CD4-positive, alpha-beta T cell (primary cell): ENCODE data around the gene GTSE1. TPM values are rescaled to one million over a fixed set of nuclear protein-coding genes. Genes with fewer than 3 reads are reported as not detected.

Experiments
- ATAC-seq: fragments of 200-7000 bp; cut with Tn5 transposase; one replicate; pipeline ENCODE4 v1.10.0; 2022; ENCODE audit warnings: mild to moderate bottlenecking; ENCODE audit not compliant: poor library complexity
- CTCF ChIA-PET: fragments of 350-600 bp; sonication (Branson Sonifier 250); formaldehyde crosslinking; loops from one replicate; lab custom pipeline; 2021; ENCODE audit warnings: antibody characterized with exemption, inconsistent platforms; lab: Charles Lee
- POLR2A ChIA-PET: fragments of 350-600 bp; sonication (Branson Sonifier 250); formaldehyde crosslinking; loops from one replicate; lab custom pipeline; 2021; ENCODE audit warnings: antibody characterized with exemption, inconsistent platforms; lab: Charles Lee
- DNase-seq, 14 experiments: peaks; one replicate each; pipeline ENCODE4 v3.0.0-alpha.2; 2013 to 2020; ENCODE audit warnings: mixed read lengths in 2 of 14
- H3K27ac ChIP-seq, 2 donors: one replicate each; pipeline versions ENCODE4 v1.5.1 to v1.7.0; 2013; ENCODE audit warnings: low read length in 2 of 2, low read depth in 1 of 2, mild to moderate bottlenecking in 1 of 2
- H3K27me3 ChIP-seq, 2 experiments: 1 replicate in 1 of 2; 2 replicates in 1 of 2; pipeline versions ENCODE4 v1.6.1 to v1.7.0; 2013; ENCODE audit warnings: low read length in 2 of 2, control low read depth in 1 of 2, mild to moderate bottlenecking in 1 of 2, moderate library complexity in 1 of 2; ENCODE audit not compliant: insufficient read depth in 2 of 2, control insufficient read depth in 1 of 2
- H3K36me3 ChIP-seq: one replicate; pipeline ENCODE4 v1.6.1; 2013; ENCODE audit warnings: low read length, control low read depth; ENCODE audit not compliant: insufficient read depth
- H3K4me1 ChIP-seq: one replicate; pipeline ENCODE4 v1.6.1; 2013; ENCODE audit warnings: low read length, control low read depth; ENCODE audit not compliant: insufficient read depth
- H3K4me3 ChIP-seq: one replicate; pipeline ENCODE4 v1.5.1; 2013; ENCODE audit warnings: mild to moderate bottlenecking, low read length, moderate library complexity
- H3K9me3 ChIP-seq, 2 experiments: 1 replicate in 1 of 2; 2 replicates in 1 of 2; pipeline versions ENCODE4 v1.6.1 to v1.7.0; 2013; ENCODE audit warnings: low read length in 2 of 2, mild to moderate bottlenecking in 2 of 2, control low read depth in 1 of 2, moderate library complexity in 1 of 2; ENCODE audit not compliant: control insufficient read depth in 1 of 2, insufficient read depth in 1 of 2
- H3K27ac Mint-ChIP-seq: one replicate; pipeline ENCODE4 v1.8.0; 2020; ENCODE audit warnings: mixed read lengths
- H3K27me3 Mint-ChIP-seq: one replicate; pipeline ENCODE4 v1.8.0; 2021; ENCODE audit warnings: mixed read lengths
- H3K36me3 Mint-ChIP-seq: one replicate; pipeline ENCODE4 v1.8.0; 2021; ENCODE audit warnings: low read depth, mixed read lengths
- H3K4me1 Mint-ChIP-seq: one replicate; pipeline ENCODE4 v1.8.0; 2021; ENCODE audit warnings: low read depth, mixed read lengths
- H3K4me3 Mint-ChIP-seq: one replicate; pipeline ENCODE4 v1.8.0; 2020; ENCODE audit warnings: mild to moderate bottlenecking, mixed read lengths
- H3K9me3 Mint-ChIP-seq: one replicate; pipeline ENCODE4 v1.8.0; 2020; ENCODE audit warnings: mixed read lengths
- CTCF ChIP-seq: fragments of 200-600 bp; IDR thresholded peaks from one replicate; pipeline ENCODE4 v1.8.0; 2022; ENCODE audit warnings: antibody characterized with exemption, mild to moderate bottlenecking
- intact Hi-C, 2 experiments: fragments of 100-400 bp; cut with DNase I in 1 of 2; cut with micrococcal nuclease in 1 of 2; formaldehyde crosslinking; loops; one replicate each; pipeline versions ENCODE4 v1.15.1 to v1.9.0; 2023 to 2025; cut with DNase I, micrococcal nuclease
- total RNA-seq, 174 experiments: library from RNA in 2 of 174; stranded (reverse) in 2 of 174; gene quantifications; one replicate each; pipeline ENCODE4 v1.2.3 and lab custom pipeline; 2021 to 2026

The GTSE1 gene
- total RNA-seq, 2 experiments from 2014 or later, result 0.14 to 0.89 TPM

GRCh38 chr22:46250035-46250782 lies 46.5 kb upstream of the GTSE1 start, which contains the start of gene CDPF1:
CDPF1 (minus strand) TSS chr22:46250293; CDS start chr22:46248284, 2,009 bp downstream.
- H3K4me3 ChIP-seq, result peak within 1 kb of the TSS; percentile 79
- CTCF ChIA-PET, result interaction anchor here (1.1 to 2.1 kb wide), 3 partner anchors 47 to 99 kb away, joined by 3 to 6 read pairs (median 3); partner anchors contain the start of gene GTSE1

GRCh38 chr22:46250783-46251125 lies 45.9 kb upstream of the GTSE1 start:
- intact Hi-C loops, result loop anchor here (1.0 to 5.0 kb wide), 6 partner anchors 46 to 214 kb away; partner anchors contain the start of genes GTSE1 (in 2 of the 2) and PPARA (in 1 of the 2)
- peak overlapping the region; percentile 79 for H3K4me3 ChIP-seq

More at GRCh38 chr22:46250035-46250782, 46.5 kb upstream of the GTSE1 start, which contains the start of gene CDPF1:
- H3K27ac Mint-ChIP-seq, result peak within 1 kb of the TSS; percentile 76
- Histone ChIP-seq H3K9me3 (no peaks in the 10 kb centered on the region), H3K27ac (peak within 1 kb of the TSS in 1 of 2 donors; percentile 65), H3K4me1 (peaks cover 31% of the 10 kb centered on the region), H3K27me3 (no peaks in the 10 kb centered on the region), H3K36me3 (peaks cover 9% of the 10 kb centered on the region)
- no peaks in the 10 kb centered on the region for H3K9me3 Mint-ChIP-seq
- peak within 1 kb of the TSS; percentile 86 for H3K4me3 Mint-ChIP-seq
- H3K4me1 Mint-ChIP-seq, result peaks cover 32% of the 10 kb centered on the region
- intact Hi-C loops, result loop anchor here (1.0 to 5.0 kb wide), 6 partner anchors 46 to 213 kb away; partner anchors contain the start of genes GTSE1 (in 2 of the 2) and PPARA (in 1 of the 2)
- peak; percentile 82 to 96 (median 91) for DNase-seq
- no peaks in the 10 kb centered on the region for H3K27me3 Mint-ChIP-seq
- no peak for TF ChIP-seq CTCF
- H3K36me3 Mint-ChIP-seq, result peaks cover 12% of the 10 kb centered on the region
- POLR2A ChIA-PET, result interaction anchor here (0.6 to 3.9 kb wide), 17 partner anchors 9 to 1087 kb away, joined by 3 to 30 read pairs (median 4); partner anchors contain the start of genes GTSE1, NUP50, PPARA and TRMU
- ATAC-seq, result peak; percentile 95

More at GRCh38 chr22:46250783-46251125, 45.9 kb upstream of the GTSE1 start:
- no peak for TF ChIP-seq CTCF
- Histone ChIP-seq H3K36me3 (peaks cover 9% of the 10 kb centered on the region), H3K27me3 (no peaks in the 10 kb centered on the region), H3K9me3 (no peaks in the 10 kb centered on the region), H3K27ac (peak overlapping the region in 1 of 2 donors; percentile 65), H3K4me1 (peaks cover 31% of the 10 kb centered on the region)
- peaks cover 9% of the 10 kb centered on the region for H3K36me3 Mint-ChIP-seq
- ChIA-PET CTCF (interaction anchor here (1.1 to 2.1 kb wide), 3 partner anchors 46 to 100 kb away, joined by 3 to 6 read pairs (median 3); partner anchors contain the start of gene GTSE1), POLR2A (interaction anchor here (0.8 to 3.9 kb wide), 12 partner anchors 9 to 237 kb away, joined by 3 to 30 read pairs (median 4); partner anchors contain the start of genes GTSE1, PPARA, TRMU and TTC38)
- peak overlapping the region; percentile 86 for H3K4me3 Mint-ChIP-seq
- no peak for ATAC-seq
- peaks cover 32% of the 10 kb centered on the region for H3K4me1 Mint-ChIP-seq
- H3K27ac Mint-ChIP-seq, result peak overlapping the region; percentile 76
- no peaks in the 10 kb centered on the region for H3K27me3 Mint-ChIP-seq
- peak in 4 of 14 experiments; percentile 4 to 42 (median 8) for DNase-seq
- H3K9me3 Mint-ChIP-seq, result no peaks in the 10 kb centered on the region
